OCI-LY1 (cell line): ENCODE data around the gene RGS2.

Experiments
- EZH2 ChIP-seq: fragments of 200-600 bp; sonication (generic), shearing (Covaris generic); IDR thresholded peaks from 2 replicates; pipeline ENCODE4 v1.8.0; 2017; ENCODE audit warnings: borderline replicate concordance, mixed run types, mild to moderate bottlenecking, antibody characterized with exemption, low read length, moderate library complexity, mixed read lengths
- TF ChIP-seq, protein P1 (sequence below): fragments of 200-600 bp; sonication (generic), shearing (Covaris generic); IDR thresholded peaks from 2 replicates; pipeline ENCODE4 v1.5.1; 2017; ENCODE audit warnings: mild to moderate bottlenecking, antibody characterized with exemption, low read length, moderate library complexity, mixed read lengths

DNA sequence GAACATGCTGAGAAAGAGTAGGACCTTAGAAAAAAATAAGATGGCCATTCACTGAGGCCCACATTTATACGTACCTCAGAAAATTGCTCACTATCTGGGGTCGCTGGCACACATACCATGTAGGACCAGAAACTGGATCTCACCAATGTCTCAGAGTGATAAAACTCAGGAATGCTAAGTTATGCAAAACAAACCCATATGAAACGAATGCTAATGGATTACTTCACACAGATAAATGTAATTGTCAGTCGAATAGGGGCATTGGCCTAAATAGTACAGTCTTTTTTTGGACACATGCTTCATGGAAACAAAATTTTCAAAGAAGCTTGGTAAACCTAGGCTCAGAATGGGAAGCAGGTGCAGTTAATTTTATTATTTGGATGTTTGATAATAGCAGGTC lies 32.6 kb upstream of the RGS2 start:
- TF ChIP-seq EZH2: no peak
- TF ChIP-seq, protein P1, sequence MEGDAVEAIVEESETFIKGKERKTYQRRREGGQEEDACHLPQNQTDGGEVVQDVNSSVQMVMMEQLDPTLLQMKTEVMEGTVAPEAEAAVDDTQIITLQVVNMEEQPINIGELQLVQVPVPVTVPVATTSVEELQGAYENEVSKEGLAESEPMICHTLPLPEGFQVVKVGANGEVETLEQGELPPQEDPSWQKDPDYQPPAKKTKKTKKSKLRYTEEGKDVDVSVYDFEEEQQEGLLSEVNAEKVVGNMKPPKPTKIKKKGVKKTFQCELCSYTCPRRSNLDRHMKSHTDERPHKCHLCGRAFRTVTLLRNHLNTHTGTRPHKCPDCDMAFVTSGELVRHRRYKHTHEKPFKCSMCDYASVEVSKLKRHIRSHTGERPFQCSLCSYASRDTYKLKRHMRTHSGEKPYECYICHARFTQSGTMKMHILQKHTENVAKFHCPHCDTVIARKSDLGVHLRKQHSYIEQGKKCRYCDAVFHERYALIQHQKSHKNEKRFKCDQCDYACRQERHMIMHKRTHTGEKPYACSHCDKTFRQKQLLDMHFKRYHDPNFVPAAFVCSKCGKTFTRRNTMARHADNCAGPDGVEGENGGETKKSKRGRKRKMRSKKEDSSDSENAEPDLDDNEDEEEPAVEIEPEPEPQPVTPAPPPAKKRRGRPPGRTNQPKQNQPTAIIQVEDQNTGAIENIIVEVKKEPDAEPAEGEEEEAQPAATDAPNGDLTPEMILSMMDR: no peak
